ENCODE measurements around the gene MAPK14. TPM values are rescaled to one million over a fixed set of nuclear protein-coding genes. Genes with fewer than 3 reads are reported as not detected.
"Not testable (repeated sequence)": the region's sequence is repeated elsewhere in the genome, so short reads cannot be mapped to it uniquely, and the experiment has no call there.

The MAPK14 gene
- total and polyA plus RNA-seq, 2 donors (not counting 1 experiment from before 2014, with no cell fraction given), result 55.9 to 57.8 TPM

DNA sequence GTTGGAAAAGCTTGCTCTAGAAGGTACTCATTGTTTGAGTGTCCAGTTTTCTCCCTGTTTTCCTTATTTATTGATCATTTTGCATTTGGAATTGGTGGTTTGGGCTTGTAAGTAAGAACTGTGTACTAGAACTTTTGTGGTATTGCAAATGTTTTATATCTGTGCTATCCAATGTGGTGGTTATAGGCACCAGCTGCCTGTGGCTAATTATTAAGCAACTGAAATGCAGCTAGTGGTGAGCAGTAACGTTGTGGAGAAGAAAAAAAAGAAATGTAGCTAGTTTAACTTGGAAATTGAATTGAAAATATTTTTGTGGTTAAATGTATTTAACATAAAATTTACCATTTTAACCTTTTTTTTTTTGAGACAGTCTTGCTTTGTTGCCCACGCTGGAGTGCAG, 52.0 kb downstream of the MAPK14 start:
- Histone ChIP-seq H3K36me3 (ENCODE audit: control insufficient read depth, insufficient read depth, low read length) (peaks cover 13% of the 10 kb centered on the region), H3K27ac (ENCODE audit: insufficient read depth, low read length) (no peak overlapping the region), H3K79me2 (ENCODE audit: control insufficient read depth, insufficient read depth, low read length) (no peaks in the 10 kb centered on the region), H3K4me3 (replicated peaks in 1 of 4; ENCODE audit: control extremely low read depth in 1 of 4, insufficient read depth in 1 of 4, low read depth in 3 of 4, low read length in 4 of 4) (no peak overlapping the region), H3K9me3 (ENCODE audit: control insufficient read depth, insufficient read depth, low read depth, low read length) (no peaks in the 10 kb centered on the region), H2AFZ (ENCODE audit: low read length) (no peak overlapping the region), H3K4me2 (ENCODE audit: extremely low read depth, insufficient read depth, low read length) (no peak overlapping the region), H3K27me3 (ENCODE audit: control insufficient read depth, insufficient read depth, low read length) (no peaks in the 10 kb centered on the region), H3K9ac (ENCODE audit: insufficient read depth, low read length) (no peak overlapping the region), H4K20me1 (ENCODE audit: control insufficient read depth, extremely low read depth, insufficient read depth, low read length) (no peaks in the 10 kb centered on the region), H3K4me1 (ENCODE audit: control insufficient read depth, extremely low read depth, insufficient read depth, low read length) (no peaks in the 10 kb centered on the region)
- DNase-seq (ENCODE audit: low read depth in 2 of 2), result no peak
- TF ChIP-seq, protein P1, sequence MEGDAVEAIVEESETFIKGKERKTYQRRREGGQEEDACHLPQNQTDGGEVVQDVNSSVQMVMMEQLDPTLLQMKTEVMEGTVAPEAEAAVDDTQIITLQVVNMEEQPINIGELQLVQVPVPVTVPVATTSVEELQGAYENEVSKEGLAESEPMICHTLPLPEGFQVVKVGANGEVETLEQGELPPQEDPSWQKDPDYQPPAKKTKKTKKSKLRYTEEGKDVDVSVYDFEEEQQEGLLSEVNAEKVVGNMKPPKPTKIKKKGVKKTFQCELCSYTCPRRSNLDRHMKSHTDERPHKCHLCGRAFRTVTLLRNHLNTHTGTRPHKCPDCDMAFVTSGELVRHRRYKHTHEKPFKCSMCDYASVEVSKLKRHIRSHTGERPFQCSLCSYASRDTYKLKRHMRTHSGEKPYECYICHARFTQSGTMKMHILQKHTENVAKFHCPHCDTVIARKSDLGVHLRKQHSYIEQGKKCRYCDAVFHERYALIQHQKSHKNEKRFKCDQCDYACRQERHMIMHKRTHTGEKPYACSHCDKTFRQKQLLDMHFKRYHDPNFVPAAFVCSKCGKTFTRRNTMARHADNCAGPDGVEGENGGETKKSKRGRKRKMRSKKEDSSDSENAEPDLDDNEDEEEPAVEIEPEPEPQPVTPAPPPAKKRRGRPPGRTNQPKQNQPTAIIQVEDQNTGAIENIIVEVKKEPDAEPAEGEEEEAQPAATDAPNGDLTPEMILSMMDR (conservative IDR thresholded peaks at IDR 0.05 in 1 of 2, IDR thresholded peaks at IDR 0.05 in 1 of 2; ENCODE audit: low read depth in 1 of 2, low read length in 2 of 2), result no peak
- no peak for TF ChIP-seq EZH2 (IDR thresholded peaks at IDR 0.05; ENCODE audit: low read length, missing control alignments)

DNA sequence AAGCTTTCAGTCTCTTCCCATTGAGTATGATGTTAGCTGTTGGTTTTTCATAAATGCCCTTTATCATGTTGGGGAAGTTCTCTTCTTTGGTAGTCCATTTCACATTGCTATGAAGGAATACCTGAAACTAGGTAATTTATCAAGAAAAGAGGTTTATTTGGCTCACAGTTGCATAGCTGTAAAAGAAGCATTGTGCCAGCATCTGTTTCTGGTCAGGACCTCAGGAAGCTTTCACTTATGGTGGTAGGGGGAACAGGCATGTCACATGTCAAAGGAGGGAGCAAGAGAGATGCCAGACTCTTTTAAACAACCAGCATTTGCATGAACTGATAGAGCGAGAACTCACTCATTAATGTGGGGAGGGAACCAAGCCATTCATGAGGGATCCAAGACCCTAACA, 54.7 kb downstream of the MAPK14 start:
- TF ChIP-seq EZH2 (IDR thresholded peaks at IDR 0.05; ENCODE audit: low read length, missing control alignments), result no peak
- TF ChIP-seq, protein P1 (conservative IDR thresholded peaks at IDR 0.05 in 1 of 2, IDR thresholded peaks at IDR 0.05 in 1 of 2; ENCODE audit: low read depth in 1 of 2, low read length in 2 of 2), result no peak
- DNase-seq (ENCODE audit: low read depth in 2 of 2), result no peak
- Histone ChIP-seq H4K20me1 (ENCODE audit: control insufficient read depth, extremely low read depth, insufficient read depth, low read length) (no peaks in the 10 kb centered on the region), H3K27me3 (ENCODE audit: control insufficient read depth, insufficient read depth, low read length) (no peaks in the 10 kb centered on the region), H3K4me1 (ENCODE audit: control insufficient read depth, extremely low read depth, insufficient read depth, low read length) (no peaks in the 10 kb centered on the region), H3K9me3 (ENCODE audit: control insufficient read depth, insufficient read depth, low read depth, low read length) (no peaks in the 10 kb centered on the region), H2AFZ (ENCODE audit: low read length) (no peak overlapping the region), H3K4me3 (replicated peaks in 1 of 4; ENCODE audit: control extremely low read depth in 1 of 4, insufficient read depth in 1 of 4, low read depth in 3 of 4, low read length in 4 of 4) (no peak overlapping the region), H3K4me2 (ENCODE audit: extremely low read depth, insufficient read depth, low read length) (no peak overlapping the region), H3K79me2 (ENCODE audit: control insufficient read depth, insufficient read depth, low read length) (no peaks in the 10 kb centered on the region), H3K9ac (ENCODE audit: insufficient read depth, low read length) (no peak overlapping the region), H3K36me3 (ENCODE audit: control insufficient read depth, insufficient read depth, low read length) (peaks cover 9% of the 10 kb centered on the region), H3K27ac (ENCODE audit: insufficient read depth, low read length) (no peak overlapping the region)

- Histone ChIP-seq H3K4me2 (ENCODE audit: extremely low read depth, insufficient read depth, low read length) (no peak overlapping the region), H3K4me1 (ENCODE audit: control insufficient read depth, extremely low read depth, insufficient read depth, low read length) (no peaks in the 10 kb centered on the region), H3K36me3 (ENCODE audit: control insufficient read depth, insufficient read depth, low read length) (peaks cover 9% of the 10 kb centered on the region), H3K9ac (ENCODE audit: insufficient read depth, low read length) (no peak overlapping the region), H3K27ac (ENCODE audit: insufficient read depth, low read length) (no peak overlapping the region), H3K27me3 (ENCODE audit: control insufficient read depth, insufficient read depth, low read length) (no peaks in the 10 kb centered on the region), H2AFZ (ENCODE audit: low read length) (no peak overlapping the region), H3K4me3 (replicated peaks in 1 of 4; ENCODE audit: control extremely low read depth in 1 of 4, insufficient read depth in 1 of 4, low read depth in 3 of 4, low read length in 4 of 4) (no peak overlapping the region), H3K79me2 (ENCODE audit: control insufficient read depth, insufficient read depth, low read length) (no peaks in the 10 kb centered on the region), H3K9me3 (ENCODE audit: control insufficient read depth, insufficient read depth, low read depth, low read length) (no peaks in the 10 kb centered on the region), H4K20me1 (ENCODE audit: control insufficient read depth, extremely low read depth, insufficient read depth, low read length) (no peaks in the 10 kb centered on the region)
- no peak for TF ChIP-seq EZH2 (IDR thresholded peaks at IDR 0.05; ENCODE audit: low read length, missing control alignments)
- TF ChIP-seq, protein P1 (conservative IDR thresholded peaks at IDR 0.05 in 1 of 2, IDR thresholded peaks at IDR 0.05 in 1 of 2; ENCODE audit: low read depth in 1 of 2, low read length in 2 of 2), result no peak
- peak in 1 of 2 donors; percentile 6 for DNase-seq (ENCODE audit: low read depth in 2 of 2)
Observed at GRCh38 chr6:36083446-36083845, 55.8 kb downstream of the MAPK14 start.

DNA sequence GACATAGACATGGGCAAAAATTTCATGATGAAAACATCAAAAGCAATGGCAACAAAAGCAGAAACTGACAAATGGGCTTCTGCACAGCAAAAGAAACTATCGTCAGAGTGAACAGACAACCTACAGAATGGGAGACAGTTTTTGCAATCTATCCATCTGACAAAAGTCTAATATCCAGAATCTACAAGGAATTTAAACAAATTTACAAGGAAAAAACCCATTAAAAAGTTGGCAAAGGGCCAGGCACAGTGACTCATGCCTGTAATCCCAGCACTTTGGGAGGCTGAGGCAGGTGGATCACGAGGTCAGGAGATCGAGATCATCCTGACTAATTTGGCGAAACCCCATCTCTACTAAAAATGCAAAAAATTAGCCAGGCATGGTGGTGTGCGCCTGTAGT, 60.6 kb downstream of the MAPK14 start:
- DNase-seq (ENCODE audit: low read depth in 2 of 2); H3K36me3 ChIP-seq (ENCODE audit: control insufficient read depth, insufficient read depth, low read length); H3K27ac ChIP-seq (ENCODE audit: insufficient read depth, low read length); H3K4me1 ChIP-seq (ENCODE audit: control insufficient read depth, extremely low read depth, insufficient read depth, low read length); H4K20me1 ChIP-seq (ENCODE audit: control insufficient read depth, extremely low read depth, insufficient read depth, low read length); H3K4me3 ChIP-seq (replicated peaks in 1 of 4; ENCODE audit: control extremely low read depth in 1 of 4, insufficient read depth in 1 of 4, low read depth in 3 of 4, low read length in 4 of 4); H3K9me3 ChIP-seq (ENCODE audit: control insufficient read depth, insufficient read depth, low read depth, low read length); H3K4me2 ChIP-seq (ENCODE audit: extremely low read depth, insufficient read depth, low read length); H3K9ac ChIP-seq (ENCODE audit: insufficient read depth, low read length); H2AFZ ChIP-seq (ENCODE audit: low read length); H3K27me3 ChIP-seq (ENCODE audit: control insufficient read depth, insufficient read depth, low read length); H3K79me2 ChIP-seq (ENCODE audit: control insufficient read depth, insufficient read depth, low read length): not testable (repeated sequence)

Measured in fibroblast of lung (primary cell).